HG03025 (cell line): ENCODE measurements around the gene PTPN1.
"Not testable (repeated sequence)": the region's sequence is repeated elsewhere in the genome, so short reads cannot be mapped to it uniquely, and the experiment has no call there.

Source experiments
- ATAC-seq: cut with Tn5 transposase; IDR thresholded peaks from one replicate; pipeline ENCODE4 v1.9.1; 2021; ENCODE audit warnings: mild to moderate bottlenecking, moderate library complexity; ENCODE audit not compliant: unreplicated experiment, low FRiP score

PTPN1 gene

DNA sequence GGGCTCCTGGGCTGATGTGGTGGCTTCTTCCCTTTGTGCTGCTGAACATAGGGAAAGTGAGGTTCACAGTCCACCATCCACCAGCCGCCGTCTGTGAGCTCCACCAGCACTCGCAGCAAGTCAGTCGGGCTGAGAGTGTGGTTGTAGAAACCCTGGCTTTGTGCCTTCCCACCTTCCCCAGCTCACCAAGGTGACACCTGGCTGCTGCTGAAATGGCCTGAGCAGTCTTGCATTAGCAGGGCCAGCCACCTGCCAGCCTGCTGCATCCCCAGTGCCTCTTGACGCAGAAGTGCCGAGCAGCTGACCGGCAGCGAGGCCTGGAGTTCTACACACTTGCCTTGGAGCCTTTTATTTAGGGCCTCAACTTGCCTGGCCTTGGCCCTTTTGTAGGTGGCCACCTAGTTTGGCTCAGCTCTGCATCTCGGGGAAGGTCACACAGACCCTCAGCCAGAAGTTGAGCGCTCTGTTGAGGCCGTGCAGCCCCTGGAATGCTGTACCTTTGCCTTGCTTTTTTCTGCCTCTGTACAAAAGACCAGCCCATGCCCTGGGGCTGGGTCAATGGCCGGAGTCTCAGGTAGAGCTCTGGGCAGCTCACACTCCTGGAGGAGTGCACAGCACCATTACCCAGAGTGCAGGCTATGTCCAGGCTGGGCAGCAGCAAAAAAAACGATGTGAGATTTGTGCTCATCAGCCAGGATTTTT, 76.5 kb downstream of the PTPN1 start:
- no peak for ATAC-seq

DNA sequence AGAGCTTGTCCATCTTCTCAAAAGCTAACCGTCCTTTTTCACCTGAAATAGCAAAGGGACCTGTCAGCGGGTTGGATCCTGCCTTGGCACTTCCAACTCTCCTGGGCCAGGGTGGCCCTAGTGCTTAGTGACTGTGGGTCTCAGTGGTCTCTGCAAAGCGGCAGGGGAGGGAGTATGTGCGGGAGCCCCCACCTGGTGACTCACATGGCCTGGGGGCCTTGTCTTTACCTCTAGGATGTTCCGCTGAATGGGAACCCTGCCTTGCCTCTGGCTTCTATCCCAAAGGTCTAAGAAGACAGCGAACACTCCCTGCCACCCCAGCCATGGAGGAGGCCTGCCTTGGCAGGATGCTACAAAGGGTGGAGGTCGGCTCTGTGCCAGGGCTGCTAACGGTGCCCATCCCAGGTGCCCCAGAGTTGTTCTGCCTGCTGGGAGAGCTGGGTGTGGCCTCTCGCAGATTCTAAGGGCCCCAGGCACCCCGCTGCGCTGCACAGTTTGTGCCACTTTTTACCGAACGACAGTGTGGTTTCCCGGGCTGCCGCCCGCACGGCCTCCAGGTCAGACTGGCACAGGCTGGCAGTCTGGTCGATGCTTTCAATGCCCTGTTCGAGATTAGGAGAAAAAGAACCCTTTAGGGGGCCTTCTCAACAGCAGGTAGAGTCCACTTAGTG, 77.2 kb downstream of the PTPN1 start:
- ATAC-seq: no peak

DNA sequence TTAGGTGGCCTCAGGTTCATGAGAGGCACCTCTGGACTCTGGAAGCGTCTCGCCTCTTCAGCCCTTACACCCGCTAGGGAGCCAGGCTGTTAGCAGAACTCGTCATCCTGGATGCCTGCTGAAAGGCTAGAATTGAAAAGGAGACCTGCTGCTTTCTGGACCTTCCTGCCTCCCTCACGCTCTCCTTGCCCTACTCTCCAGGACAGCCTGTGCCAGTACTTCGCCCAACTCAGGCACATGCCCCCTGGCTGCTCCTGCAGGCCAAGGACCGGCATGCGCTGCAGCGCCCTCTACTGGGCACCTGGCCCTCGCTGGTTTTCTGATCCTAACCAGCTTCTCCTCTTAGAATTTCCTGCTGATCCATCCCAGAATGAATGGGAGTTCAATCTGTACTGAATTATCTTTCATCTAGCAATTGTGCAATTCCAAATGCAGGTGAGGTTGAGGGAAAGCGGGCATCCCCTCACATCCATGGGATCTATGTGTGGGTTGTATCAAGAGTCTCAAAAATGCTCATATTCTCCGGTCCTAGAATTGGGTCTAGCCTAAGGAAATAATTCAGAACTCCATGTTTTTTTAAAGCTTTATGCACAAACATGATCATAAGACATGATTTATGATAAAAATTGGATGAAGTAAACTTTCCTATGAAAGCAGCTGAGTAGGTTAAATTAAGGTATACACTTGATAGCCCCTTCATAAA, 78.0 kb downstream of the PTPN1 start:
- ATAC-seq: no peak

DNA sequence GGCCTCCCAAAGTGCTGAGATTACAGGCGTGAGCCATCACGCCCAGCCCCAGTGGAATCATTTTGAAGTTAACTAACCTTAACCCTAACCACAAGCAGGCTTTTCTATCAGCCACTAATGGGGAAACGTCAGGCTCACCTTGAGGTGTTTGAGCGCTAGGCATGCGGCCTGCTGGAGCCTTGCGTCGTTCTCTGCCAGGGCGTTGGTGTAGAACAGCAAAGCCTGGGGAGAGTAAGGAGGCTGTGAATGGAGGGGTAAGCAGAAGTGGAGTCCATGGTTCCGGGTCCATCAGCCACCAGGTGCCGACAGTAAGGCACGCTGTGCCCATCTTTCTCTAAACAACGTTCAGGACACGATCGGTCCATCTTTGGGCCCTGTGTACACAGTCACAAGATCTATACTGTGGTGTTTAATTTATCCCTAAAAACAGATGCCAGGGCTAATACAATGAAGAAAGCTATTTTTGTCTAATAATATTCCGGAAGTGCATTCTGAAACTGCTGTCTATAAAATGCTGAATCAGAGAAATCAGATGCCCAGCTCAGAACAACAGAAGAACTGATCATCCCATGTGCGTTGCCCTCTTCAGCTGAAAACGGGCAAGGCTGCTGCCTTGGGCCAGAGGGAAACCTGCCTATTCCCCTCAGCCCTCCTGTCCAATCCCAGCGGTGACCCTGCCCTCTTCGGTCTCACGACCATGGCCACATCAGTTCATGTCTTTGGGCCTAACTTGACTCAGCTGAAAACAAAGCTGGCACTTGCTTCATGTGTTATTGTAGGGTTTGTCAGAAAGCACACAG, 79.6 kb downstream of the PTPN1 start:
- no peak for ATAC-seq

DNA sequence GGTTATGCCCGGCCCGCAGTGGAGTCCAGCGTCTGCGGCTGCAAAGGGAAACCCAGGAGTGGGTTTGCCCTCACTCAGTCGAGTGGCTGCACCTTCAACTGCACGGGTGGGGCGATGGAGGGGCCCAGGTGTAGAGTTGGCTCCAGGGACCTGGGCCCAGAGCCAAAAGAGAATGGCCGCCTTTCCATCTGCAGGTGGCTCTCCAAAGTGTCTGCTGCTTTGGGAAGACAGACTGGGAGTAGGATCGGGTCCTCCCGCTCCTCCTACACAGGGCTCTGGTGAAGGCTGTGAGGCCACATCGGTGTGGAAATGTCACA, 80.1 kb downstream of the PTPN1 start:
- no peak for ATAC-seq

DNA sequence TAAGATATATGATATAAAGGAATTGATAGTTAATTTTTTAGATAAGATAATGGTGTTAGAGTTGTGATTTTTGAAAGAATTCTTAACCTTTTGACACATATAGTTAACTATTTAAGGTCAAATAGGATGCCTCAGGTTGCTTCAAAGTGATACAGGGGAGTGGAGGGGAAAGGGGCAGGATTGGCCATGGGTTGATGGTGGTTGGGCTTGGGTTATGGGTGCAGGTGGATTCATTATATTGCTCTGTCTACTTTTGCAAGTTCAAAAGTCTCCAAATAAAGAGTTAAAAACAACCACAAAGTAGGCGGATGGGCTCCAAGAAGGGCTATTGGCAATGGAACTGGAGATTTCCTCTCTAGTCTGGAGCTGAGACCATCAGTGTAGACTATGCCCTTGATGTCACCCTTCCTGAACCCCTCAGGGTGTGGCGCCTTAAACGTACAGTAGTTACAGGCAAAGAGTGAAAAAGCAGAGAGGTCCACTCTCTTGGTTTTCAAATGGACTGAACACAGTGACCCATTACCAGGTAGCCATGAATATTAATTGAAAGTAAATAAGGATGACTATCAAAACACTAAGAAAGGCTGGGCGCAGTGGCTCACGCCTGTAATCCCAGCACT, 81.2 kb downstream of the PTPN1 start:
- no peak for ATAC-seq

DNA sequence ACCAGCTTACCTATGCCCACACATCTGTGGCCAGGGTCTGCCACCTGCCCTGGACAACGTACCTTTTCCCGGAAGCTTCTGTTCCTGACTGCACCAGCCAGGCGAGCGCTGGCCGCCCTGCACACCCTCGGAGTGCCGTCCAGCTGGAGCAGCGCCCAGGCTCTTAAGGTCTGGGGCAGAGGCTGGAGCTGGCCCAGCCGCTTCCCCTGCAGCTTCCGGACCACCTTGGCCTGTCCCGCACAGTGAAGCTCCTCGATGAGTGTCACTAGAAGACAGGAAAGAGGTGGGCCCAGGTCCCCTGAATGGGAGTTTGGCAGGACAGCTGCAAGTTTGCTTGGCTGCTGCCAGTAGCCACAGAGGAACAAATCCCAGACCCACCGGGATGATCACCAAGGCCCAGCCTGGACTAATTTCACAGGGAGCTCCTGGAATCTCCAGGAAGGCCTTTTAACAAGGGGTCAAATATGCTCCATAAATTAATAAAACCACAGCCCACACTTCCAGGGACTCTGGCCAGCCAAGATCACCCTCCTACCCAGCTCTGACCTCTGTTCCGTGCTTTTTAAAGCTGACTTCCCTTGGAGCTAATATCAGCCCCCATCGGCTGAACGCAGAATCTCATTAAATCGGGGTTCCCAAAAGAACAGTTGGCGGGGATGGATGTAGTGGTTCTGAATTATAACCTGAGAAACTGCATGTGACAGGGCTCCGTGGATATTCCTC, 82.3 kb downstream of the PTPN1 start:
- ATAC-seq: no peak

DNA sequence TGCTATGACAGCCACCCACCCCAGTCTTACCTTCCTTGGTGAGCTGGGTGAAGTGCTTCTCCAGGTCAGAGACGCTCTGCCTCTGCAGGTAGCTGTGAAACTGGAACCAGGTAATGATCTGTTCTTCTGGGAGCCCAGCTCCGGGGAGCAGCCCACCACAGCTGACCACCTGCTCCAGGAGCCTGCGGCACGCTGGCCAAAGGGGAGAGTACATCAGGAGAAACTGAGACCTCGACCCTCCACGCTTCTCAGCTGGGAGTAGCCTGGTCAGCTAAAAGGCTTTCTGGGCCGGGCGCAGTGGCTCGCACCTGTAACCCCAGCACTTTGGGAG, 82.8 kb downstream of the PTPN1 start:
- ATAC-seq: no peak

DNA sequence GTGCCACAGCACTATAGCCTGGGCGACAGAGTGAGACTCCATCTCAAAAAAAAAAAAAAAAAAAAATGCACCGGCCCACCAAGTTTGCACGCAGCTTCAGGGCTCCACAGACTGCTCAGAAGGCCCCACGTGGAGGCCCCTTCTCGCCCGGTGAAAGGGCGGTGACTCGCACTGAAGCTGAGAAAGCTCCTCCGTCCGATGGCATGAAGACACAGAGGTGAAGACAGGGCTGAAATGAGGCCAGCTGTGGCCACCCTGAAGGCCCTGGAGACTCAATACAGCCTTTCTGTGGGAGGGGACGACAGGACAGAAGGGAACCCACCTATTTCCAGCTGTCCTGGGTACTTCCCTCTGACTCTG, 84.0 kb downstream of the PTPN1 start:
- ATAC-seq: no peak

DNA sequence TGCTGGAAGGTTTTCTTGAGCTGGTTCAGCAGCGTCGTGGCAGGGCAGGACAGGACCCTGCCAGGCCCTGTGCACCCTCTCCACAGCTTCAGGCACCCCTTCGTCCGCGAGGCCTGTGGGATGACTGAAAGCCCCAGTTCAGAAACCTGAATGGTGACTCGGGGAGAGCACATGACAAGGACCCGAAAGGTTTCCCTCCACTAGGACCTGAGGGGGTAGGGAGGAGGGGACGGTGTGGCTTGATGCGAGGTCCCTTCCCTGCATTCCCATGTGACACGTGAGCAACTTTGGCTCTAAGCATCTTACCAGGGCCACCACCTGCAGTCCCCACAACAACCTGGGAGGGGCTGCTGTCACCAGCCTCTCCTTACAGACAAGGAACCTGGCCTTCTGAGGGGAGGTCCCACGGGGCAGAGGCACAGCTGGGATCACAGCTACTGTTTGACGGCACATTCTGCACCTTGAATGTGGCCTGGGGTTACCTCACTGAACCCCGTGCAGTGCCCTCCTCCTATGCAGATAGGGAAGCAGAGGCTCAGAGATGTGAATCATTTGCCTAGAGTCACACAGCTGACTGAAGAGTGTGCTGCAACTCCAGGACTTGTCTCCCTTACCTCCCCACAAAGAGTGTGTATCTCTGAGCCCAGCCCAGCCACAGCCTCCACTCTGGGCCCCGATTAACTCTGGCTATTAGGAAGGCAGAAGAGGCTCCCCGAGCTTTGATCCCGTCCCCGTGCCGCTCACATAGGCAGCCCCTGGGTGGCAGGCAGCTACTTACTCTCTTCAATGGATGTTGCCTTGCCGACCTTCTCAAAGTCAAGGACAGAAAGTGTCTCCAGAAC, 84.6 kb downstream of the PTPN1 start:
- no peak for ATAC-seq

DNA sequence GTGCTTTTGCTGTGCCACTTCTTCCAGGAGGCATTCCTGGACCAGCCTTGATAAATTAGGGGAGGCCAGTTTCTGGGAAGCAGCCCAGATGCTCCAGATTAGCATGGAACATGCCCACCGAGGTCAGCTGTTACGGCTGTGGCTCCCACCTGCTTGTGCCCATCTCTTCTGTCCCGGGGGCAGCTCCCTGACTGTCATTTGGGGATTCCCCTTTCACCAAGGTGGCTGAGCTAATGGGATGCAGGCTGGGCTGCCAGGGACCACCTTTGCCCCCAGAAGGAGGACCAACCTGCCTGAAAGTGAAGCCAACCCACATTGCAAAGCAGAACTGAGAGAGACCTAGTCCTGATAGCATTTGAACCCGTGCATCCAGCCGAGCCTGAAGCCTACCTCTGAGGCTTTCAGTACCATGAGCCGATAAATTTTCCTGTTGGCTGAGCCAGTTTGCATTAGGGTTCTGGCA, 85.3 kb downstream of the PTPN1 start:
- ATAC-seq: no peak

DNA sequence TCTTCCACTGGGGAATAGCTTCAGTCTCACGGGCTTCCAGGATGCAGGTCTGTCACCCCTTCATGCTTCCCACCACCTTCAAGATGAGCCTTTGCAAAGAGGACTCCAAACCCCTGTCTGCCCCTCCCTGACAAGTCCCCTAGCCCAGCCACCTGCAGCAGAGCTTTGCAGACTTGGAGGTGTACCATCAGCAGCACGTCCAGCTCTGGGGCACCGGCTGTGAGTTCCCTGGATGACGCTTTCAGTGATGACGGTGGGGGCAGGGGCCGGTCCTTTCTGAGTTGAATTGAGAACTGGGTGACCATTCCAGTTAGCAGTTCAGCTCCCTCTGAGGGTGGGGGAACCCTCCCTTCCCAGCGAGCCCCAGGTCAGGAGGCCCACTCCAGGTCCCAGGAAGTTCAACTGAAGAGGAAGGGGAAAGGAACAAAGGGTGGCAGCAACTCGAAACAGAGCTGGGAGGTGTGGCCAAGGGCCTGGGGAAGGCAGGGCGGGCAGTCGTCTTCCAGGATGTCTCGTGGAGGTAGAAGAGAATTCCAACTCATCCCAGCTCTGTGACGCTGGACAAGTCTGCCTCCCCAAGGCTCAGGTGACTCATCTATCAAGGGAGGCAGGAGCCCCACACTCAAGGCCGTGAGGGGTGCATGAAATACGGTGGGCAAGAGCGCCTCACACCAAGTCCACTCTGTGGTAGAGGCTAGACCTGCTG, 86.0 kb downstream of the PTPN1 start:
- ATAC-seq: no peak

DNA sequence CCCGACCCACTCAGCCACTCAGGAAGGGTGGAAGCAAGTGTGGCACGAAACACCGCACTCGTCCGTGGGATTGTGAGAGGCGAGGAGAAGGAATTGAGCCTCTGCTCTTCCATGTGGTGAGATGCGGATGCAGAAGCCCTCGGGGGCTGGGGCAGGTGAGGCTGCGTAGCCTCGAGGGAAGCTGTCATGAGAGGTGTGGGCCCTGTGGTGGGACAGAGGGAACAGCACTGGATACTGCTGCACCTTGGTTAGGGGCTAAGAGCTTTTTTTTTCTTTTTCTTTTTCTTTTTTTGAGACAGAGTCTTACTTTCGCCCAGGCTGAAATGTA, 86.5 kb downstream of the PTPN1 start:
- ATAC-seq: no peak

DNA sequence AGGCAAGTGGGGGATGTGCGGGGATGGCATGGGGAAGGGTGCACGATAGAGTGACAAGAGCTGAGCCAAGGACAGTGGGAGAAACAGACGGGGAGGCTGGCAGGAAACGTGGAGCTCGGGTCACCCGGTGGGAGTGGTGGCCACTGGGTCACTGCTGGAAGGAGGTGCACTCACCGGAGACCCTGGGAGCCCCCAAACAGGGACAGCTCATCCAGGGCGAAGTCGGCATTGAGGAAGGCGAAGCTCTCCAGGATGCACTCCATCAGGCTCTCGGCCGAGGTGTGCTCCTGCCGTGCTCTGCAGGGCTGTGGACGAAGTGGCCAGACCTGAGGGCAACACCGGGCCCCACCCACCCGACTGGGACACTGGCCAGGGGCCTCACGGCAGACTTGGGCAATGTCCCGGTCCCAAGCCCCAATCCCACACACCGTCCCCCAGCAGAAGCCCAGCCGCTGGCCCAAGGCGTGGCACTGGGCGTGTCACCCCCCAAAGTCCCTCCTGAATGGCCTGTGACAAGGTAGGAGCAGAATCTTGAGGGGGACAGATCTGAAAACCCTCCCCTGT, 87.3 kb downstream of the PTPN1 start:
- ATAC-seq: no peak

DNA sequence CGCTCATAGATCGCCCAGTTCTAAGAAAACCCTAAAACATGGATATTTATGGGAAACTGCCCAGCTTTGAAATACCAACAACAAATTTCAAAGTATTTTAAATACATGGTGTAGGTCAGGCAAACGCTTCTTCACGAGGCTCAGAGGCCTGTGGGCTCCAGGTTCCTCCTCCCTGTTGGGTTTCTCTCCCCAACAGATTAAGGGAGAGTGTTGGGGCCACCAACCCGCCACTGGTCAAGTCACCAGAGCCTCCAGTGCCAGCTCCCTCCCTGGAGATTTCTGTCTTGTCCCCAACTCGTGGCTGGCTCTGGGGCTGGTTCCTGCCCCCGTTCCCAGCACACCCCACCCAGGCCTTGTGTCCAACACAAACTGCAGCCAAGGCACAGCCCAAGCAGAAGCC, 87.9 kb downstream of the PTPN1 start:
- ATAC-seq: no peak

DNA sequence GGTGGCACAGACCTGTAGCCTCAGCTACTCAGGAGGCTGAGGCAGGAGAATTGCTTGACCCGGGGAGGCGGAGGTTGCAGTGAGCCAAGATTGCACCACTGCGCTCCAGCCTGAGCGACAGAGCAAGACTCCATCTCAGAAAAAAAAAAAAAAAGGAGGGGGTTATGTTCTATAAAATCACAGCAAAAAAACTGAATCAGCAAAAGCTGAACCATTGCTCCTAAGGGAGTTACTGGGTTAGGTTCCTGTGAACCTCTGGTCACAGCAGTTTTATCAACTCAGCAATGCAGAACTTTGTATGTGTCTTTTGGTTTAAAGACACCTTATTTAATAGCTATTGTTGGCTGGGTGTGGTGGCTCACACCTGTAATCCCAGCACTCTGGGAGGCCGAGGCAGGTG, 88.6 kb downstream of the PTPN1 start:
- ATAC-seq: not testable (repeated sequence)

DNA sequence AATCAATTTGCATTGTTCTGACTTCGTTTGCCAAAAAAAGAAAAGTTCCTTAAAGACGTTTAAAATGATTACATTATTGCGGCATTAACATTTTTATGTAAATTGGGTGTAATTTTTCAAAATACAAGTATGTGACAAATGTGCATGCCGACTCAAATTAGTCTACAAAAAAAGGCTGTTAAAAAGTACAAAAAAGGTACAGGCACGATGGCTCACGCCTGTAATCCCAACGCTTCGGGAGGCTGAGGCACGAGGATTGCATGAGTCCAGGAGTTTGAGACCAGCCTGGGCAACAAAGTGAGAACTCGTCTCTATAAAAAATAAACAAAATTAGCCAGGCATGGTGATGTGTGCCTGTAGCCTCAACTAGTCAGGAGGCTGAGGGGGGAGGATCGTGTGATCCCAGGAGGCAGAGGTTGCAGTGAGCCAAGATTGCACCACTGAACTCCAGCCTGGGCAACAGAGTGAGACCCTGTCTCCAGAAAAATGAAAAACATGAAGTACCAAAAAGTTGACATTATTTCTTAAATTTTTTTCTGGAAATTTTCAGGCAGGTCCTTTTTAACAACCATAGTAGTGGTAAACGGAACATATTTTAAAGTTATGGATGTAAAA, 90.2 kb downstream of the PTPN1 start:
- no peak for ATAC-seq
